ENCODE measurements around the gene LRG1. TPM values are rescaled to one million over a fixed set of nuclear protein-coding genes. Genes with fewer than 3 reads are reported as not detected.
A peak's percentile ranks its signal among the peaks of the same experiment; 100 is the strongest.
"Not testable (repeated sequence)": the region's sequence is repeated elsewhere in the genome, so short reads cannot be mapped to it uniquely, and the experiment has no call there.

LRG1 gene
- total RNA-seq, 4 donors from 2014 or later = 0.17 to 9.4 (median 0.79) TPM

- H3K4me1 ChIP-seq = peaks cover 1 to 8% (median 6%) of the 10 kb centered on the region in 4 donors
- WGBS = 88% methylated on average over 14 of the region's 14 CpGs
- TF ChIP-seq, protein P1, sequence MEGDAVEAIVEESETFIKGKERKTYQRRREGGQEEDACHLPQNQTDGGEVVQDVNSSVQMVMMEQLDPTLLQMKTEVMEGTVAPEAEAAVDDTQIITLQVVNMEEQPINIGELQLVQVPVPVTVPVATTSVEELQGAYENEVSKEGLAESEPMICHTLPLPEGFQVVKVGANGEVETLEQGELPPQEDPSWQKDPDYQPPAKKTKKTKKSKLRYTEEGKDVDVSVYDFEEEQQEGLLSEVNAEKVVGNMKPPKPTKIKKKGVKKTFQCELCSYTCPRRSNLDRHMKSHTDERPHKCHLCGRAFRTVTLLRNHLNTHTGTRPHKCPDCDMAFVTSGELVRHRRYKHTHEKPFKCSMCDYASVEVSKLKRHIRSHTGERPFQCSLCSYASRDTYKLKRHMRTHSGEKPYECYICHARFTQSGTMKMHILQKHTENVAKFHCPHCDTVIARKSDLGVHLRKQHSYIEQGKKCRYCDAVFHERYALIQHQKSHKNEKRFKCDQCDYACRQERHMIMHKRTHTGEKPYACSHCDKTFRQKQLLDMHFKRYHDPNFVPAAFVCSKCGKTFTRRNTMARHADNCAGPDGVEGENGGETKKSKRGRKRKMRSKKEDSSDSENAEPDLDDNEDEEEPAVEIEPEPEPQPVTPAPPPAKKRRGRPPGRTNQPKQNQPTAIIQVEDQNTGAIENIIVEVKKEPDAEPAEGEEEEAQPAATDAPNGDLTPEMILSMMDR (IDR thresholded peaks at IDR 0.05) = no peak
- TF ChIP-seq EP300 (IDR thresholded peaks at IDR 0.05) (no peak), POLR2A (IDR thresholded peaks at IDR 0.05; ENCODE audit: low read depth) (no peak), POLR2AphosphoS5 (IDR thresholded peaks at IDR 0.05) (no peak)
- no peak overlapping the region for H3K4me3 ChIP-seq
- no peak overlapping the region for H3K27ac ChIP-seq (replicated peaks in 1 of 4)
- peaks cover 0 to 4% (median 0%) of the 10 kb centered on the region in 4 donors for H3K36me3 ChIP-seq
- no peaks in the 10 kb centered on the region for H3K27me3 ChIP-seq
- intact Hi-C loops (cut with DNase I) = loop anchor here (5.0 kb wide), 1 partner anchor 263 kb away; no protein-coding TSS in a partner anchor
- no peak for DNase-seq (ENCODE audit: extremely low spot score)
- no peaks in the 10 kb centered on the region for H3K9me3 ChIP-seq
Observed at GRCh38 chr19:4529924-4530522, 9.8 kb downstream of the LRG1 start.

DNA sequence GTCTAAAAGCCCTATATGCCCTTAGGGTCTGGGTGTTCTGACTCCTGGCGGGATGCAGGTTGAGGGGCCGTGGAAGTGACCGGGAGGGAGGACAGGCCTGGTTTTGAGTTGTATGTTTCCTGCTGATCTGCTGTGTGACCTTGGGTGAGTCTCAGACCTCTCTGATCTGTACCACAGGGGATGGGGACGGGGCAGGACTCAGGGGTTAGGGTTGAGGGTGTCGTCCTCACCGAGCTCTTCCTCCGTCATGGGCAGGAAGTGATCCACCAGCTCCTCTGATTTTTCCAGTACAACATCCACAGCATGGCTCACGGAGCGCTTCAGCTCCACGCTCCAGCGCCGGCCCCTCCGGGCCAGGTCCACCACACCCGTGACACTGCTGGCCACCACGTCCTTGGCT is 11.0 kb downstream of the LRG1 start:
- no peaks in the 10 kb centered on the region for H3K27me3 ChIP-seq
- peaks cover 0 to under 1% (median 0%) of the 10 kb centered on the region in 4 donors for H3K4me1 ChIP-seq
- H3K9me3 ChIP-seq = no peaks in the 10 kb centered on the region
- WGBS = 72% methylated on average over 9 of the region's 15 CpGs
- intact Hi-C loops (cut with DNase I) = loop anchor here (5.0 kb wide), 1 partner anchor 262 kb away; no protein-coding TSS in a partner anchor
- DNase-seq (ENCODE audit: extremely low spot score) = no peak
- H3K36me3 ChIP-seq = peaks cover 0 to 4% (median 0%) of the 10 kb centered on the region in 4 donors
- H3K4me3 ChIP-seq = no peak overlapping the region
- TF ChIP-seq POLR2A (IDR thresholded peaks at IDR 0.05; ENCODE audit: low read depth) = no peak
- TF ChIP-seq POLR2AphosphoS5 (IDR thresholded peaks at IDR 0.05) = no peak
- TF ChIP-seq, protein P1 (IDR thresholded peaks at IDR 0.05) = no peak
- TF ChIP-seq EP300 (IDR thresholded peaks at IDR 0.05) = no peak
- no peak overlapping the region for H3K27ac ChIP-seq (replicated peaks in 1 of 4)

DNA sequence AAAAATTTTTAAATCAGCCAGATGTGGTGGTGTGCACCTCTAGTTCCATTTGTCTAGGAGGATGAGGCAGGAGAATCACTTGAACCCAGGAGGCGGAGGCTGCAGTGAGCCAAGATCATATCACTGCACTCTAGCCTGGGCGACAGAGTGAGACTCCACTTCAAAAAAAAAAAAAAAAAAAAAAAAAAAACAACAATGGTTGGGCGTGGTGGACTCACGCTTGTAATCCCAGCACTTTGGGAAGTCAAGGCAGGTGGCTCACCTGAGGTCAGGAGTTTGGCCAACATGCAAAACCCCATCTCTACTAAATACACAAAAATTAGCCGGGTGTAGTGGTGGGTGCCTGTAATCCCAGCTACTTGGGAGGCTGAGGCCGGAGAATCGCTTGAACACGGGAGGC is 12.5 kb downstream of the LRG1 start:
- H3K36me3 ChIP-seq; H3K4me1 ChIP-seq; H3K27me3 ChIP-seq; H3K27ac ChIP-seq (replicated peaks in 1 of 4); H3K9me3 ChIP-seq; DNase-seq (ENCODE audit: extremely low spot score); H3K4me3 ChIP-seq: not testable (repeated sequence)
- intact Hi-C loops (cut with DNase I) = loop anchor here (5.0 kb wide), 1 partner anchor 260 kb away; no protein-coding TSS in a partner anchor
- WGBS = 93% methylated on average over 8 of the region's 8 CpGs

GRCh38 chr19:4525563-4526002 is 14.3 kb downstream of the LRG1 start:
- Histone ChIP-seq H3K9me3 (no peaks in the 10 kb centered on the region), H3K4me3 (no peak overlapping the region), H3K36me3 (peaks cover 0 to 4% (median 0%) of the 10 kb centered on the region in 4 donors), H3K27ac (replicated peaks in 1 of 4) (no peak overlapping the region), H3K4me1 (peaks cover 0 to 10% (median 5%) of the 10 kb centered on the region in 4 donors), H3K27me3 (no peaks in the 10 kb centered on the region)
- no peak for DNase-seq (ENCODE audit: extremely low spot score)
- 81% methylated on average over 19 of the region's 23 CpGs for WGBS
- no peak for TF ChIP-seq EP300 (IDR thresholded peaks at IDR 0.05)
- no peak for TF ChIP-seq POLR2A (IDR thresholded peaks at IDR 0.05; ENCODE audit: low read depth)
- TF ChIP-seq POLR2AphosphoS5 (IDR thresholded peaks at IDR 0.05) = no peak
- TF ChIP-seq, protein P1 (IDR thresholded peaks at IDR 0.05) = no peak
- intact Hi-C loops (cut with DNase I) = loop anchor here (5.0 kb wide), 1 partner anchor 258 kb away; no protein-coding TSS in a partner anchor

GRCh38 chr19:4524808-4525562 is 14.9 kb downstream of the LRG1 start:
- Histone ChIP-seq H3K27me3 (no peaks in the 10 kb centered on the region), H3K4me3 (no peak overlapping the region), H3K36me3 (peaks cover 0 to 4% (median 0%) of the 10 kb centered on the region in 4 donors), H3K9me3 (no peaks in the 10 kb centered on the region), H3K27ac (replicated peaks in 1 of 4) (no peak overlapping the region), H3K4me1 (peaks cover 2 to 16% (median 6%) of the 10 kb centered on the region in 4 donors)
- no peak for DNase-seq (ENCODE audit: extremely low spot score)
- WGBS = 72% methylated on average over 18 of the region's 23 CpGs
- intact Hi-C loops (cut with DNase I) = loop anchor here (5.0 kb wide), 1 partner anchor 258 kb away; no protein-coding TSS in a partner anchor
- TF ChIP-seq, protein P1 (IDR thresholded peaks at IDR 0.05) = peak; percentile 63 to 88 (median 64)
- no peak for TF ChIP-seq POLR2A (IDR thresholded peaks at IDR 0.05; ENCODE audit: low read depth)
